GM19193 (cell line): ENCODE measurements around the gene ZFR2.

Source experiments
- POLR2A ChIP-seq: IDR thresholded peaks from 4 replicates; pipeline ENCODE4 v1.6.1; 2011; ENCODE audit not compliant: insufficient read depth, insufficient read length; ENCODE audit errors: extremely low read depth

Gene ZFR2

GRCh38 chr19:3832001-3832400 is 36.8 kb downstream of the ZFR2 start:
- TF ChIP-seq POLR2A = no peak

DNA sequence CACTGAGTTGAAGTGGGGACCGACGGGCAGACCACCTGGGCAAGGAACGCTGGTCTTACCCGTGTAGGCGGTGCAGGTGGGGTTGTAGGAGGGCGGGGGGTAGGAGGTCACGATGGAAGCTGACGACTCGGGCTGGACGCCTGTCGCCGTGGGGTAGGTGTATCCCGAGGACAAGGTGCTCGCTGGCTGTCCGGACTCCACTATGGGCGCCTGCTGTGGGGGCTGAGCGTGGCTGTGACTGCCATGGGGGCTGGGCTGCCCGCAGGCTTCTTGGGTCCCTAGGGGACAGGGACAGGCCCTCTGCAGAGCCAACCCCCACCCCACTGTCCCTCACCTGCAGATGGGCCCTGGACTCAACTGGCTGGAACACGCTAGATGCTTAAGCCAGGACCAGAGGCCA is 37.2 kb downstream of the ZFR2 start:
- no peak for TF ChIP-seq POLR2A

DNA sequence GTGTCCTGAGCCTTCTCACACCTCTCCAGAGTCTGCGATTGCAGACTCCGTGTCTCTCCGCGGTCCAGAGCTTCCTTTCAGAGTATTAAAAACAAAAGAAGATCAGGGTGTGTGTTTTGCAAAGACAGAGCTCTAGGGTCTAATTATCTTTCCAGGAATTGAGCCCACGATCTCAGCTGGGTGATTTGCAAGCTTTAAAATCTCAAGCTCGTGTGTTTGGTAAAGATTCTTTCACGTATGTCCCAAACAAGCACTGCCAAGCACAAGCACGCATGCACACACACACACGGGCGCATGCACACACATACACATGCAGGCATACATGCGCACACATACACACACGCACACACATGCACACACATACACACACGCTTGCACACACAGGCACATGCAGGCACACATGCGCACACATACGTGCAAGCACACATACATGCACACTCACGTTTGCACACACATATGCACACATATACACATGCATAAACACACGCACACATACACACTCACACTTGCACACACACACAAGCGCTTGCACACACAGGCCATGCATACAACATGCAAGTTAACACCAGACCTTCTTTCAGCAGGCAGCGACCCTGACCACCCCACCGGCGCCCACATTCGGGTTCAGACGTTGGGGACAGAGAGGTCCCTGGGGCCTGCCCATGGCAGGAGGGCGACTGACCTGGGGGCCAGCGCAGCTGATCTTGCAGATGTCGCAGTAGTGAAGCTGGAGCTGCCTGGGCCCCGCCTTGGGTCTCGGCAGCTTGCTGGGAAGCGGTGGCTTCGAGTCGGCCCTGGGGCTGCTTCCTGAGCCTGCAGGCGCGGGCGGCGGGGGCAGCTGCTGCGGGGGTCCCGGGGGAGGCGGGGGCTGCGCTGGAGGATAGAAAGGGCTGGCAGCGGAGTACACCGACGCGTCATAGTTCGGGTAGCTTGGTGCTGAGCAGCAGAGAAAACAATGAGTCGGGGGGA is 37.9 kb downstream of the ZFR2 start:
- no peak for TF ChIP-seq POLR2A

GRCh38 chr19:3827306-3827705 is 41.5 kb downstream of the ZFR2 start:
- no peak for TF ChIP-seq POLR2A

- no peak for TF ChIP-seq POLR2A
Observed at GRCh38 chr19:3826163-3826562, 42.7 kb downstream of the ZFR2 start.

DNA sequence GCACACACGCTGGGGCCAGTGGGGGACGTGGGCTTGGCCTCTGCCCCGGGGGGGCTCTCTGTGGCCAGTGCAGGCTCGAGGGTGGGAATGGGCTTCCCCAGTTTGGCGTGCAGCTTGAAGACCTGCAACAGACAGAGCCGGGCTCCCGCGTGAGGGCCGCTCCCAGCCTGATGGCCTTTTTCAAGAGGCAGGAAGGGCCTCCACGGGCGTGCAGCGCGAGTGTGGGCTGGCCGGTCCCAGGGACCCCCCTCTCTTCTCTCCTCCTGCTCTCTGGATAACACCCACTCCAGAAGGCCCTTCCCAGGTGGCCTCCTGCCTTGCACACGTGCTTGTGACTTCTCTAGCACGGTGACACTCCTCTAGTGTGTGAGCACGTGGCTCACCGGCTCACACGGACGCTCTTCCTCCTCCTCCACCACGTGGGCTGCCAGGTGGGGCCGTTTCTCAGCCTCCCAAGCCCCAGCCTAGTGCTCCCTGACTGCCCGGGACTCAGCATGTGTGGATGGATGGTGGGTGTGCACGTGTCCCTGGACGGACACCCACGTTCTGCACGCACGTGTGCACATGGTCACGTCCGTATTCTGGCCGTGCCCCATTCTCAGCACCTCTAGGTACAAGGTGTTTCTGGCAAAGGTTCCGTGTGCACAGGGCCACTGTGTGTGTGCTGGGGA is 43.4 kb downstream of the ZFR2 start:
- TF ChIP-seq POLR2A = no peak

GRCh38 chr19:3823350-3823713 is 45.5 kb downstream of the ZFR2 start:
- TF ChIP-seq POLR2A = no peak

DNA sequence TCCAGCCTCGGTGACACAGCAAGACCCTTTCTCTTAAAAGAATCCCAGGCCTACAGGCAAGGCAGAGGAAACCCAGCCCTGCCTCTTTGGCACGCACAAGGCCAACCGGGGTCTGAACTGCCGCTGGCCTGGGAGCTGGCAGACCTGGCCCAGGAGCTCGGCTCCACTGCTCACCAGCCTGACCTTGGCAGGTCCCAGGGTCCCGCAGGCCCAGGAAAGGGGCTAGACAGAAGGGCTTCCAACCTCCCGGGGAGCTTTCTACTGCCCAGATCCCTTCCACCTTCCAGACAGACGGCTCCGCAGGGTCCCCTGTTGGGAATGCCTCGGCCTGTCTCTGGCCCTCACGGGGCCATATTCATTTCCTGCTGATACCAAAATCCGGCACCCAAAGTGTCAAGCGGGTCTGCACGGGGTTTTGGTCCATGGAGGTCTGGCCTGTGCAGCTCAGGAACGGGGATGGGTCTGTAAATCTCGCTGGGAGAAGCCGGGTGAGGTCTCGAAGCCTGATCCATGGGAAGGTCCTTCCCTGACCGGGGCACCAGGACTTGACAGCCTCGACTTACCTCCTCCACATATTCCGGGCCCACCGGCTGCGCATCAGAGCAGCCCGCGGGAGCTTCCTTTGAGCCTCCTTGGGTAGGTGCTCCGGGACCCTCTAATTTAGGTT is 46.0 kb downstream of the ZFR2 start:
- TF ChIP-seq POLR2A = no peak

DNA sequence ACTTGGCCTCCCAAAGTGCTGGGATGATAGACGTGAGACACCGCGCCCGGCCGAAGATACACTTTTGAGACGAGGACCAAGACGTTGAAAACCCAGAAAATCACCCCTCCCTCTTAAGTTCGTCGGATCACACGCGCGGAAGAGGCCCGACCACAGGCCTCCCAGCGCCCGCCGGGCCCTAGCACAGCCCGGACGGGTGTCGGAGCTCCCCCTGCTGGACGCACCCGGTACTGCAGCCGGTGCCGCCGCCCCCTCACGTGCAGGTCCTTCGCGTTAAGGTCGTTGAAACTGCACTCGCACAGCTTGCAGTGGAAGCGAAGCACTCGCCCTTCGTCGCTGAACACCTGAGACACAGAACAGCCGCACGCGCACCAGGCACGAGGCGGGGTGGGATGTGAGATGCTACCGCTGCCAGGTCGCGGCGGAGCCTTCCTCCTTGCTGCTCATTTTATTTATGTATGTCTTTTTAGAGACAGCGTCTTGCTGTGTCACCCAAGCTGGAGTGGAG is 46.9 kb downstream of the ZFR2 start:
- TF ChIP-seq POLR2A = no peak

GRCh38 chr19:3821156-3821555 is 47.7 kb downstream of the ZFR2 start:
- no peak for TF ChIP-seq POLR2A

DNA sequence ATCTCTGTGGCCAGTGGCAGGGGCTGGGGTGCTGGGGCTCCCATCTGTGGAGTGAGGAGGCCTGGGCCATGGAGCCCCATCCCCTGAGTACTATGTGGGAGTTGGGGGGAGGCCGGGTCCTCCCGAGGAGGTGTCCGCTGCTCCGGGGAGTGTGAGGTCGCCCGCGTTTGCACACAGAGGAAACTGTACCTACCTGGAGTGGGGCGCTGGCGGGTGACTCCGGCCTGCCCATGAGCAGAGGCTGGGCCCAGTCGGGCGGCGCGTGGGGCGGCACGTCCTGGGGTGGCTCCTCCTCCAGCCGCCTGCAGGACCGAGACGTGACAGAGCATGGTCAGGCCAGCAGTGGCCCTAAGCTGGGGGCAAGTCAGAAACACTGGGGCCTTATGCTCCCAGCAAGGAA is 48.8 kb downstream of the ZFR2 start:
- TF ChIP-seq POLR2A = no peak

DNA sequence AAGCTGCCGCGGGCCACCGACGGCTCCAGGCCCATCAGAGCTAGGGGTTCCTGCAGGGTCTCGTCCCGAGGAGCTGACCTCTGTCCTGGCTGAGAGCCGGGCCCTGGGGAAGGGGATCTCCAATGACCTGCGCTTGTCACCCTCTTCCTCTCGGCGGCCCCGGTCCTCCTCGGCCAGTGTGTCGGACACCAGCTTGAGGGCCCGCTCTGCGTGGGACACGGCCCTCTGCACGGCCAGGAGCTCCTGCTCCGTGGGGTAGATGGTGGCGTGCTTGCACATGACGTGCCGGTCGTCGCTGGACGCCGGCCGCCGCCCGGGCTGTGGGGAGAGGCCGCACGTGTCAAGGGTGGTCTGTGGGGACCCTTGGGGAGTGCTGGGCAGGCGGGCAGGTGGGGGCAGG is 49.9 kb downstream of the ZFR2 start:
- TF ChIP-seq POLR2A = no peak

DNA sequence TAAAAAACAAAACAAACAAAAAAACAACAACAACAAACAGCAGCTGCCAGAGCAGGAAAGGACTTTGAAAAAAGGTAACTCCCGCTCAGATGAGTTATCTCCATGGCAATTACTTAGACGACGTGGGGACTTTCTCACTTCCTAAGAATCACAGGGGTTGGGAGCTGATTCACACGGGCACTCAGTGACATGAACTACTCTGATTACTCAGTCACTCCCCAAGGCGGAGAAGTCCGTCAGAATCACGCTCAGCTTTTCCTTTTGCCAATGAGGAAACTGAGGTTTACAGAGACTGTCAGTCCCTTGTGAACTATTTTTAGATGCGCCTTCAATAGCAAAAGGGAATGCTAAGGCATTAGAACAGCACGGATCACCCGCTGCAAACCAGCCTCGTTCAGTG is 50.4 kb downstream of the ZFR2 start:
- TF ChIP-seq POLR2A = no peak

DNA sequence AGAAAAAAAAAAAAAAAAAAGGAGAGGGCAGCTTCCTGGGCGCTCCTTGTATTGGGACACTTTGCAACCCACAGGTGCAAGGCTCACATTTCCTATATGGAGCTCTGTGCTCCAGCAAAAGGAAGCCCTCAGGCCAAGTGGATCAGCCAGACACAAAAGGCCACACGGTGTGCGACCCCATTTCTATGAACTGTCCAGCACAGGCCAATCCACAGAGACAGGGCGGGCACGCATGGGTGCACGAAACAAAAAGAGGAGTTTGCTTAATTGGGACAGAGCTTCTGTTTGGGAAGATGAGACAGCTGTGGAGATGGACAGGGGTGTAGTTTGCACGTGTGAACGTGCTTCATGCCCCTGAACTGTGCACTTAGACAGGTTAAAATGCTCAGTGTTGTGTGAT is 51.1 kb downstream of the ZFR2 start:
- TF ChIP-seq POLR2A = no peak

- TF ChIP-seq POLR2A = no peak
Observed at GRCh38 chr19:3816566-3817218, 52.1 kb downstream of the ZFR2 start.

- no peak for TF ChIP-seq POLR2A
Observed at GRCh38 chr19:3814648-3815047, 54.2 kb downstream of the ZFR2 start.
